HG02884 (cell line): Measurements from ENCODE around the gene EMX1.
"Not testable (repeated sequence)": the region's sequence is repeated elsewhere in the genome, so short reads cannot be mapped to it uniquely, and the experiment has no call there.

Experiments
- ATAC-seq: cut with Tn5 transposase; IDR thresholded peaks from one replicate; pipeline ENCODE4 v1.9.1; 2021; ENCODE audit warnings: mild to moderate bottlenecking, moderate library complexity; ENCODE audit not compliant: unreplicated experiment

The EMX1 gene

DNA sequence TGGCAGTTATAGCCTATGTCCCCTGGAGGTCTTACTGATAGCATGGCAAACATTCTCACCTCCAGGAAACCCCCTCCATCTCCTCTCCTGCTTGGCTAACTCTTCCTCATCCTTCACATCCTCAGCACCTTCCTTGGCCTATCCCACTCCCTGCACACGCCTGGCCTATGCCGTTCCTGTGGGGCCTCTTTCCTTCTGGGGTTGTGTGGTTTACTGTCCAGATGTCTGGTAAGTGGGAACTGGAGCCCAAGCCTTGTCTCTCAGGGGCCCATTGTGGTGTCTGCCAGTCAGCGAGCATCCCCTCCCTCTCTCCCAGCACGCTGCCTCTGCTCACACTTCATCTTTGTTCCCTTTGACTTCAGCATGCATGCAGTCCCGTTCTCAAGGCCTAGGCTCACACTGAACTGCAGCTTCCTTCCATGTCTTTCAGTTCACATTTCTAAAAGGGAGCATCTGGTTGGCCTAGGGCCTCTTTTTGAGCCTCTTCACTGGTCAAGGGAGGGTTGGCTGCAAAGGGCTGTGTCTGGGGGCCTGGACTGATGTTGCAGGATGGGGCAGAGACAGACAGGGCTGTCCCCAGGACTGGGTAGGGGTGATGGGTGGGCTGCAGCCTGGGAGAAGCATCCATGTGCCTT lies 17.0 kb upstream of the EMX1 start:
- no peak for ATAC-seq

DNA sequence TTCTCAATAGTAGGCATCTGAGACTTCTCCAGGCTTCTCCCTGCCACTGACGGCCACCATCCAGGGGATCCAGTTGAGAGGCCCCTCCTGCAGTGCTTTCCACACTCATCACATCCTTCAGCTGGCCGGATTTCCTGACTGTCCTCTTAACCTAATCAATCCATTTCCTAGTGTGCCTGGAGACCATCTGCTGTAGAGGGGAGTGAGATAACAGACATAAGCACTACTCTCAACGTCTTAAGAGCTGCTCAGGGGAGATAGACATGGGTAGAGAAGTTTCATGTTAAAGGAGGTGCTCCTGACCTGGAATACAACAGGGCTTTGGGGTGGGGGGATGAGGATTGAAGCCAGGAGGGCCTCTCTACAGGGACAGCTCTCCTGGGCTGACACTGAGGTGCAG lies 15.9 kb upstream of the EMX1 start:
- ATAC-seq = no peak

DNA sequence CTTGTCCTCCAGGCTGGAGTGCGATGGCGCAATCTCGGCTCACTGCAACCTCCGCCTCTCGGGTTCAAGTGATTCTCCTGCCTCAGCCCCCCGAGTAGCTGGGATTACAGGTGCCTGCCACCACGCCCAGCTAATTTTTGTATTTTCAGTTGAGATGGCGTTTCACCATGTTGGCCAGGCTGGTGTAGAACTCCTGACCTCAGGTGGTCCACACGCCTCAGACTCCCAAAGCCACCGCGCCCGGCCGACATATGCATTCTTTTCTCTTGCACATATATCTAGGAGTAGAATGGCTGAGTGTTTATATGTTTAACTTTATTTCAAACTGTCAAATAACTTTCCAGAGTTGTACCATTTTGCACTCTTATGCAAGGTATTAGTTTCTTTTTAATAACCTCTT lies 9.9 kb upstream of the EMX1 start:
- not testable (repeated sequence) for ATAC-seq

DNA sequence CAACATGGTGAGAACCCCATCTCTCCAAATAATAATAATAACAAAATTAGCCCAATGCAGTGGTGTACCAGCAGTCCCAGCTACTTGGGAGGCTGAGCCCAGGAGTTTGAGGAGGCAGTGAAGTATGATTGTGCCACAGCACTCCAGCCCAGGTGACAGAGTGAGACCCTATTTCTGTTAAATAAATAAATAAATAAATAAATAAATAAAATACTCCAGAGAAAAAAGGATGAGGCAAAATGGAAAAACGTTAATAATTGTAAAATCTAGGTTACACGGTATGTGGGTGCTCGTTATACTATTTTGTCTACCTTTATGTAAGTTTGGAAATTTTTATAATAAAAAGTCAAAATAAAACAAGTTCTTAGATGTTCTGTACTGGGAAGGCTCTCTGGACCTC lies 8.6 kb upstream of the EMX1 start:
- no peak for ATAC-seq

DNA sequence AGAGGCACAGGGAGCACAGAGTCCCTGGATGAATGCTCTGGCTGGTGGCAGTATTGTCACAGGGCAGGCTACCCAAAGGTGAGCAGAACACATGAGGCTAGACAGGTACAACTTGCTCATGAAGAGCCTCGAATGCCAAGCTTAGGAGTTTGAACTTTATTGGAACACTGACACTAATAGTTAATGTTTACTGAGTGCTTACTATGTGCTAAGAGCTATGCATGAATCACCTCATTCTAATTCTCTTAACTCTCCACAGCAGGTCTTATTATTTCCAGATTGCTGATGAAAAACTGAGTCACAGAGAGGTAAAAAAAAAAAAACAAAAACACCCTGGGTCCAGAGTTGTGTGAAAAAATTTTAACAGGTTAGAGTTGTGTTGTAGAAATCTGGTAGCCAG lies 6.1 kb upstream of the EMX1 start:
- ATAC-seq = no peak

DNA sequence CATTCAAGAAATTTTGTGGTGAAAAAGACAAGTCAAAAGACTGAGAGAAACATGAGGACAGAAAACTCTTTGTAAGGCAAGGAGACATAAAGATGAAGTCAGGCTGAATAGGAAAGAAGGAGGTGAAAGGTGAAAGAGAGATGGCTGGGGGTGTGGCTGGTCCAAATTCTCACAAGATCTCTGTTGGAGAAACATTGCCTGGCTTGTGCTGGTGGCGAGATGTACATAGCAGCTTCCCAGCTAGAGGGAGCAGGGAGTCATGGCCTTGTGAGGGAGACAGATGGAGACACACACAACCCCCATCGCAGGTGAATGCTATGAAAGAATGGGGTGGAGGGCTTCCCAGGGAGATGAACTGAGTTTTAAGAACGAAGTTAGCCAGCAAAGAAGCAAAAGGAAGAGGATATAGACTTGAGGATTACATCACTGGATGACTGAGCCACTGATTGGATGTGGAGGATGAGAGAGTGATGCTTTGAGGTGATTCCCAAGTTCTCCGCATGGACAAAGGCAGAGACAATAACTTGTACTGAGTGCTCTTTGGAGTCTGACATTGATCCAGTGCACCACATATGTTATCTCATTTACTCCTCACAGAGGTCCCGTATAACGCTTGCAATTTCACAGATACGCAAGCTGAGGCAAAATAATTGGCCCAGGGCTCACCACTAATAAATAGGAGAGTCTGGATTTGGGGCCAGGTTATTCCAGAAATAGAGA lies 3.7 kb upstream of the EMX1 start:
- ATAC-seq = no peak

DNA sequence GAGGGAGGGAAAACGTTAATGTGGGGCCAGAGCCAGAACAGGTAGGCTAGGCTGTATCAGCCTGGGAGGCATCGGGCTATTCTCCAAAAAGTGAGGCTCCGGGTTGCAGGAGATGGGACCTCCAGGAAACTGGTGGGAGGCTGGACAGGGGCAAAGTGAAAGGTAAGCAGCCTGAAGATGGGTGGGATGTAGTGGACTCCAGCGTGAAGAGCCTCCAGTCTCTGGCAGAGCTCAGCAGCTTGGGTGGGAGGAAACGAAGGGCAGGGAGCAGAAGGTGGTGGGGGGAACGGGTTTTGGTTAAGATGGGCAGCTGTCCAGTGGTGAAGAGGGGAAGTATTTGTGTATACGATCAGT lies 3.1 kb upstream of the EMX1 start:
- no peak for ATAC-seq

DNA sequence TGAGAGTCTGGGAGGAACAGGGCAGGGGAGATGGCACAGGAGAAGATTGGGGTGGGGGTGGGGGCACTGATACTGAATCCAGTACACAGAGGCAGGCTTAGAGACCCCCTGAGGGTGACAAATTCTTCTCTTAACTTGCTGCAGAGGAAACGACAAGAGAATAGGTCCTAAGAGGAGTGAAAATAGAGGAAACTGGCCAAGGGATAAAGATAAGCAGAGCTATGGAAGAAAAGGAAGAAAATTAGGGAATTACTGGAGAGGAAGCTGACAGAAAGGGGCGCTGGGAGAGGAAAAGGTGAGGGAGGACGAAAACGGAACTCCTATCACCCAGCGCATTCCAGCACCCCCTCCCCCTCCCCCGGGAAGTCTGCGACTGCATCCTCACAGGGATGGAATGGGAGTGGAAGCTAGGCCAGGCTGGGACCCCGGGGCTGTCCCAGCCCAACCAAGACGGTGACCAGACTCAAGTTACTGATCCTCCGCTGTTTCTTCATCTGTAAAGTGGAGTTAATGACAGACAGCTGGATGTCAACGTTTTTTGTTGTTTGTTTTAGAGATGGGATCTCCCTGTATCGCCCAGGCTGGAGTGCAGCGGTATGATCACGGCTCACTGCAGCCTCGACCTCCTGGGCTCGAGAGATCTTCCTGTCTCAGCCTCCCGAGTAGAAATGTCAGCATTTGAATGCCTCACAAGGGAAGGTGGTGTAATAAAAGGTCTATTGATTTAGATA lies 2.6 kb upstream of the EMX1 start:
- no peak for ATAC-seq

DNA sequence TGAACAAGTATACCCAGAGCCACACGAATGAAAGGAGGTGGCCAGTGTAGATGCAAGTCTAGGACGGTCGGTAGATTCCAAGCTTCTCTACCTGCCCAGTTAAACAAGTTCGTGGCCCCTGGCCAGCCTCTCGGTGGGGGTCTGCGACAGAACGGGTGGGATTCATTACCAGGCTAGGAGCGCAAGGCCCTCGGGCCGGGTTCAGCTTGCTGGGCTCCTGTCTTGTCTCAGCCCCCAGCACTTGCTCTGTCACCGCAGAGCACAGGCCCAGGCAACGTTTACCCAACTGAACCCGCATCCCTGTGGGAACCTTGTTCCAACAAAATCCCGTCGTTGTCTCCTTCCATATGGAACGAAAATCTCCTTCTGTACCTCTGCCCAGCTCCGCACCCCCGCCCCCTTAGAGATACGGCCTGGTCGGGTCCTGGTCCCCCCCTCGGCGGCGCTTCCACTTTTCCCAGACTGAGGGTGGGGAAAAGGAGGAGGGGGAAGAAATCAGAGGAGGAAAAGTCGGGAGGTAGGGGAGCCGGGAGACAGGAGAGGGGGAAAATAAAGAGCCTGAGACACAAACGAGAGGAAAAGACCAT lies 1.9 kb upstream of the EMX1 start:
- no peak for ATAC-seq

DNA sequence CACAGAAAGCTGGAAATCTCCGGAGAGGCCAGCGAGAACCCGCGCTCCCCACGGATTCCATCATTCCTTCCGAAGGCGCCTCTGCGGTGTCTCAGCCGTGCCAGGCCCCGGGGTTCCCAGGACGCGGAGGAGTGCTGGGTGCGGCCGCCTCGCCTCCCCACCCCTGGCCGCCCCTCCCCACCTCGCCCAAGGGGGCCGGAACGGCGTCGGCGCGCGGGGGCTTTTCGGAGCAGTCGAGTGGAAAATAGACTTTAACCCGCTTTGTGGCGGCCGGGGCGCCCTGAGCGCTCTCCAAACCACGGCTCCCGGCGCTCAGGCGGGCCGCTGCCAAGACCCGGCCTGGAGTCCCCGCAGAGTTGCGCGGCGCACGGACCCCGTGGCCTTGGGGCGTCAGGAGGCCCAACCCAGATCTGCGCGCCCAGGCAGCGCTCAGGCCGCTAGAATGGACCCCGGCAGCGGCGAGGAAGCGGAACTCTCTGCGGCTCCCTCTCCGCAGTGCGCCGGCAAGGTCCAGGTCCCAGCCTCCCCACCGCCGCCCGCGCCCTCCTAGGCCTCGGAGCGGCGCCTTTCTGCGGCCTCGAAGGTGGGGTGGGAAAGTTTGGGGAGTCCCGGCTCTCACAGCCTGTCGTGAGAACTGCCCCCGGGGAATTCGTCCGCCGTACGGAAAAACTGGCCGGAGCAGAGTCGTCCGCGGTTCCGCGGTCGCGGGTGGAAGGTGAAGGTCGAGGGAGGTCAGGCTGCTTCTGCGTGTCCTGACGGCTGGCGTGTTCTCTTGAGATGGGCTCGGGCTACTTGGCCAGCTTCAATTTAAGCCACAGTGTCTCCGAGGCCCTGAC lies 1.2 kb upstream of the EMX1 start:
- ATAC-seq = peak; percentile 33

DNA sequence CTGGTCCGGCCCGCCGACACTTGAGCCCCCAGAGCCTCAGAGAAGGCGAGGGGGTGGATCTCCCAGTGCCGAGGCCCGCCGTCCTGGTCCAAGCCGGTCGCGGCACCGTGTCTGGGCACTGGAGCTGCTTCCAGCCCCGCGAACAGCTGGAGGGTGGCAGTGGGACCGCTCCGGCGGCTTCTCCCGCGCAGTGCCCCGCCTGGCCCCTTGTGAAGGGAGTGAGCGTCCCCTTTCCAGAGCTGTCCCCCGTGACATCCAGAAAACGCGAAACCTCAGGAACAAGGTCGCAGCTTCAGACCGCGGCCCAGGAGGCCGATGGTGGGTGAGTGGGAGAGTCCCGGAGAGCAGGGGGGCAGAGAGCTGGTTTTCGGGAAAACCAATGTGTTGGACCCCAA lies 579 bp upstream of the EMX1 start:
- no peak for ATAC-seq

DNA sequence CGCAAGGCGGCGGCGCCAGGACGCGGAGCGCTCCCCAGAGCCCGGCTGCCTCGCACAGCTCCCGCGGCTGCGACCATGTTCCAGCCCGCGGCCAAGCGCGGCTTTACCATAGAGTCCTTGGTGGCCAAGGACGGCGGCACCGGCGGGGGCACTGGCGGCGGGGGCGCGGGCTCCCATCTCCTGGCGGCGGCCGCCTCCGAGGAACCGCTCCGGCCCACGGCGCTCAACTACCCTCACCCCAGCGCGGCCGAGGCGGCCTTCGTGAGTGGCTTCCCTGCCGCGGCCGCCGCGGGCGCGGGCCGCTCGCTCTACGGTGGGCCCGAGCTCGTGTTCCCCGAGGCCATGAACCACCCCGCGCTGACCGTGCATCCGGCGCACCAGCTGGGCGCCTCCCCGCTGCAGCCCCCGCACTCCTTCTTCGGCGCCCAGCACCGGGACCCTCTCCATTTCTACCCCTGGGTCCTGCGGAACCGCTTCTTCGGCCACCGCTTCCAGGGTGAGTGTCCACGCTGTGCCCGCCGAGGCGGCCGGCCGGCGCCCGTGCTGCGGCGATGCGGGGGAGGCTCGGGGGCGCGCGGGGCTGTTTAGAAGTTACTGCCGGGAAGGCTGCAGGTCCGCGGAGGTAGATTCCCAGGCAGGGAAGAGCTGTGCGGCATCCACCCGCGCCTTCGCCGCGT lies 696 bp downstream of the EMX1 start:
- ATAC-seq = peak; percentile 5

DNA sequence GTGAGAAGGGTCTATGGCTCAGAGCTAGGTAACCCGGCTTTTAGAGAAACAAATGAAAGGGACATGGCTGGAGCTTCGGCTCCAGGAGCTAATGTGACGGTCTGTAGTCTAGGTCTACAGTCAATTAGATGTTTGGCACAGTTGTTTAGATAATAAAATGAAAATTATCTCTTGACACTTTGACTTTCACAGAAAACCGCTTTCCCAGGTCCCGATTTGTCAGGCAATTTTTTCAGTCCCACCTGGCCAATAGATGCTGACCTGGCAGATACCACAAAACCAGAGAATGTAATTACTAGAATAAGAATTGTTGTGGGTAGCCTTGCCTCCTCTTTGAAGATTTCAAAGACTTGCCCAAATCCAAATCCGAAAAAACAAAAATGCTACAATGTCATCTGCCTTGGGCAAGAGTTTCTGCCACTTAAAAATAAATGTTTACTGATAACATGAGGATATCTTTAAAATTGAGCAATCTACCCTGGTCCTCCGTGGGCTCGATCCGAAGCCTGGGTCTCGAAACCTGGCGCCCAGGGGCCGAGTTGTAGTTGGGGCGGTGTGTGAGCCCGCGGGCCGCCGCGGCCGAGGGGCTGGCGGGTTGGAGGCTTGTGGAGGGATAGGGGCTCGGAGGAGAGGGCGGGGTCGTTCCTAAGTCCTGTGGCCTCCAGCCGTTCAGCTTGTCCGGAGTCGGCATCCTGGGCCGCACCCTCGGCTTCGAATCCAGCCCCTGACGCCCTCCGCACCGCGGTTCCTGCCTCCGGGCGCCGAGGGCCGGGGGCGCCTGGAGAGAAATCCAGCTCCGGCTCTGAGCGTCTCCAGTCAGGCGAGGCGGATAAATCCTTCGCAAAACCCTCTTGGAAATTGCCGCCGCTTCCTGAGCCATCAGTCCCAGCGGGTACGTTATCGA lies 2.3 kb downstream of the EMX1 start:
- no peak for ATAC-seq

DNA sequence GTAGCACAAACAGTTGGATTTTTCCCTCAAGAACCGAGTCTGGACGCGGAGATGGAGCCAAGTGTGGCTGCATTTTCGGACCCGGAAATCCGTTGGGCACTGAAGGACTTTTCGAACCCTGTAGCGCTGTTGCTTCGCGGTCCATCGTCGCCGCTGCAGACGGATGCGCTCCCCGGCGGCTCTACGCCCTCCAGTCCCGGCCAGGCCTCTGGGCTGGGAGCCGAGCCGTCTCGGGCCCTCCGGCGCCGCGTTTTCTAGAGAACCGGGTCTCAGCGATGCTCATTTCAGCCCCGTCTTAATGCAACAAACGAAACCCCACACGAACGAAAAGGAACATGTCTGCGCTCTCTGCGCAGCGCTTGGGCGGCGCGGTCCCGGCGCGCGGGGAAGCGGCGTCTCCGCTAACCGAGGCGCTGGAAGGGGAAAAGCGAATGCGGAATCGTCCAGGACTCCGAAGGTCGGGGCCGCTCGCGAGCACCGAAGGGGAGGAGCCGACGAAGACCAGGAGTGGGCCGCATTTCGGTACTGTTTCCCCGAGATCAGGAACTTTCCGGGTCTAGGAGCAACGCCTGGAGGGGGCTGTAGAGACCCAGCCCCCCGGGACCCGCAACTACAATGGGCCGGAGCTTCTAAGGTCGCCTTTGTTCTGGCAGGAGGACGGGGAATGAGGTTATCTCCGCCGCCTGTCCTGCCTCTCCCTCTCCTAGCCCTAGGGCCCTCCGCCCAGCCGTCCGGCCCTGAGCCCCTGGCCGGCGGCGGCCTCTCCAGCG lies 3.2 kb downstream of the EMX1 start:
- ATAC-seq = no peak

DNA sequence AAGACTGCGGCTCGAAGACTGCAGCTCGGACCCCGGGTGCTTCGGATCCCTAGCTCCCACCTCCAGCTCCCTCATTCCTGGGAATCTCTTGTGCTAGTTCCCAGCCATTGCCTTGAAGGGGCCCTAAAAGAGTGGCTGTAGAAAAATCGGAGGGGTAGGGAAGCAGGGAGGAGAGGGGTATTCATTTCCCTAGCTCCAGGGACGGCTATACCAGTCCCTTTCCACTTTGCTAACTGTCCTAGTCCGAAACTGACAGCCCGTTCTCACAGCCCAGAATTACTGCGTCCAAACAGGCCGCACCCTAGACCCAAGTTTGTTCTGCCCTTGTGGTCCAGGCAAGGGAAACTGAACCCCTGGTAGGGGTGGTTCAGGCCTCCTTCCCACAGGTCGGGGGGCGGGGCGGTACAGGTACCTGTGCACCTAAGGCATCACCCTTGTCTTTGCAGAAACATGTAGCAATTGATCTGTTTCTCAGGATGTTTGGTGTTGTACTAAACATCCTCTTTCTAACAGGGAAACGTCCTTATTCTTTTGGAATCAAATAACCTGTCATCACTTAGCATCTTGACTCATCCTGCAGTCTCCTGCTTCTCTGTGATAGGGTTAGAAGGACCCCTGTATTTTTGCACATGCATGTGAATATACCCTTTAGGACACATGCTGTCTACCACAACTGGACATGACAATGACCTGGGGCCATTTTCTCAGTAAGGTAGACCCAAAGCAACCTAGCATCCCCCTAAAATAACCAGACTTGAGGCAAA lies 4.0 kb downstream of the EMX1 start:
- ATAC-seq = no peak

DNA sequence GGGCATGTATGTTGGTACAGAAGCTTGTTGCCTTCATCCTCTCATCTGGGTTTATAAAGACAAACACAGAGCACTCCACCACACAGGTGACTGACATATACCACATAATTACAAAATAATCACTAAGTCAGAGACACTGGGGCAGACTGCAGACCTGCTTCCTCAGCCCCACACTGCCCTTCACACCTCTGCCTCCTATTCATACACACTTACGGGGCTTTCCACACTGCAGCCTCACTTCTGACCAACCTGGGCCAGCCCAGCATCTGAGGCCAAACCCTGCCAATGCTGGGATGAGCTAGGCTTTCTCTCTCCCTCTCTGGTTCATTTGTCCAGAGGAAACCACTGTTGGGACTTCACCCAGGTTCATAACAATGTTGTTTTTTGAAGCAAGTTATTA lies 4.5 kb downstream of the EMX1 start:
- ATAC-seq = no peak

DNA sequence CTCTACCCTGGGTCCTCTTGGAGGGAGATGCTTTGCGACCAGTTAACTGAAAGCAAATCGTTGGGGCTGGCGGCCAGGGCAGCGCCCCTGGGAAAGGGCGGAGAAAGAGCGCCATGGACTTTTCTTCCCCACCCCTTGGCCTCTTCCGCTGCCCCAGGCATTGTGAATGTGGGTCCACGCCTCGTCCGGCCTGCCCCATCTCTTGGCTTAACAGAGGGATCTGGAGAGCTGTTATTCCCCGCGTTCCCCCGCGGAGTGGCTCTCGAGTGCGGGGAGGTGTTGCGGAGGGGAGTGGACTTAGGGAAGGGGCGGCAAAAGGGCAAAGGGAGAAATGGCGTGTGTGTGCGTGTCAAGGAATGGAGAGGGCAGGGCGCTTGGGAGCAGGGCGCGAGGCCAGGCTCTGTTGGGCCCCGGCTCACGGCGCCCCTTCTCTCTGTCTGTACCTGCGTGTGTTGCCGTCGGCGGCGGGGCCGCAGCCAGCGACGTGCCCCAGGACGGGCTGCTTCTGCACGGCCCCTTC lies 6.6 kb downstream of the EMX1 start:
- no peak for ATAC-seq
